Aorta (tissue), 5 donors: ENCODE results near the gene PIK3R6. TPM values are rescaled to one million over a fixed set of nuclear protein-coding genes. Genes with fewer than 3 reads are reported as not detected.

Experiments
- ATAC-seq: fragments of 200-7000 bp; cut with Tn5 transposase; one replicate; pipeline ENCODE4 v1.9.1; 2022; ENCODE audit warnings: moderate library complexity; ENCODE audit not compliant: low FRiP score
- DNase-seq, 2 donors: peaks; one replicate each; pipeline ENCODE4 v3.0.0-alpha.2; 2020
- H3K27ac ChIP-seq, 2 donors: one replicate each; pipeline ENCODE4 v1.5.1; 2013; ENCODE audit warnings: low read length in 2 of 2, mild to moderate bottlenecking in 2 of 2, moderate library complexity in 2 of 2, control low read depth in 1 of 2, inconsistent platforms in 1 of 2, low read depth in 1 of 2
- H3K27me3 ChIP-seq, 2 donors: one replicate each; pipeline ENCODE4 v1.6.1; 2013; ENCODE audit warnings: control low read depth in 1 of 2, low read length in 1 of 2, mild to moderate bottlenecking in 1 of 2, moderate library complexity in 1 of 2; ENCODE audit not compliant: insufficient read depth in 2 of 2, control insufficient read depth in 1 of 2
- H3K36me3 ChIP-seq, 2 donors: one replicate each; pipeline ENCODE4 v1.6.1; 2013; ENCODE audit warnings: control low read depth in 1 of 2, low read length in 1 of 2, mild to moderate bottlenecking in 1 of 2; ENCODE audit not compliant: insufficient read depth in 2 of 2, control insufficient read depth in 1 of 2
- H3K4me1 ChIP-seq, 2 donors: one replicate each; pipeline ENCODE4 v1.6.1; 2013; ENCODE audit warnings: low read length in 2 of 2, control low read depth in 1 of 2, mild to moderate bottlenecking in 1 of 2, moderate library complexity in 1 of 2; ENCODE audit not compliant: insufficient read depth in 2 of 2, control insufficient read depth in 1 of 2
- H3K4me3 ChIP-seq, 2 donors: one replicate each; pipeline ENCODE4 v1.5.1; 2013; ENCODE audit warnings: low read length in 2 of 2, control low read depth in 1 of 2, mild to moderate bottlenecking in 1 of 2
- H3K9me3 ChIP-seq: one replicate; pipeline ENCODE4 v1.6.1; 2013; ENCODE audit warnings: mild to moderate bottlenecking, low read length; ENCODE audit not compliant: control insufficient read depth
- WGBS, 2 donors: extraction: QIAGEN DNeasy Blood & Tissue Kit; methylation state at CpG; one replicate each; pipeline ENCODE4 v1.1.7; 2013; 5-methylcytosine and 5-hydroxymethylcytosine counted together
- intact Hi-C, 2 donors: fragments of 100-400 bp; cut with DNase I; formaldehyde crosslinking; loops; one replicate each; pipeline versions ENCODE4 v1.14.2 to v1.15.0; 2022
- polyA plus RNA-seq, 2 donors: library from polyadenylated mRNA; stranded (reverse); fragments of 200-250 nt; gene quantifications; one replicate each; pipeline ENCODE4 v1.2.3, GENCODE V29; 2013
- total RNA-seq, 2 donors: library from RNA; stranded (reverse); fragmentation: NEBNext Ultra II Directional; extraction: Animal tissue kit (Norgen Biotek cat#: 25700); gene quantifications; one replicate each; pipeline ENCODE4 v1.2.1, GENCODE V29; 2021
- donor health status: healthy with polysubstance abuse.
- donor health status: Bipolar disorder and iron deficiency.
- donor health status: DM: no; HTN: no; CAD: no.
- donor health status: DM: no; HTN: no; CAD: no.
- donor health status: DM: yes; HTN: yes; CAD: no.

Gene PIK3R6
- total and polyA plus RNA-seq, 4 donors, result 0.10 to 3.5 (median 1.0) TPM

- Histone ChIP-seq H3K4me1 (no peaks in the 10 kb centered on the region), H3K36me3 (no peaks in the 10 kb centered on the region), H3K4me3 (no peak overlapping the region), H3K27ac (no peak overlapping the region), H3K27me3 (no peaks in the 10 kb centered on the region), H3K9me3 (no peaks in the 10 kb centered on the region)
- intact Hi-C loops, result no loop called here
- ATAC-seq (no peak), DNase-seq (no peak)
- 80% methylated on average over 7 of the region's 7 CpGs for WGBS, 2 donors
Measured at GRCh38 chr17:8905331-8905730, 37.9 kb upstream of the PIK3R6 start.

GRCh38 chr17:8904686-8905085 is 37.2 kb upstream of the PIK3R6 start:
- no peak for DNase-seq
- no peaks in the 10 kb centered on the region for H3K4me1 ChIP-seq
- no peaks in the 10 kb centered on the region for H3K27me3 ChIP-seq
- no peaks in the 10 kb centered on the region for H3K9me3 ChIP-seq
- ATAC-seq, result no peak
- H3K27ac ChIP-seq, result no peak overlapping the region
- no peak overlapping the region for H3K4me3 ChIP-seq
- no peaks in the 10 kb centered on the region for H3K36me3 ChIP-seq
- intact Hi-C loops, result no loop called here
- WGBS, 2 donors, result 86 to 89% methylated on average over 5 of the region's 5 CpGs

GRCh38 chr17:8904201-8904600 is 36.7 kb upstream of the PIK3R6 start:
- no peaks in the 10 kb centered on the region for H3K9me3 ChIP-seq
- intact Hi-C loops, result no loop called here
- ATAC-seq (no peak), DNase-seq (no peak)
- H3K4me1 ChIP-seq, result no peaks in the 10 kb centered on the region
- H3K4me3 ChIP-seq, result no peak overlapping the region
- H3K27ac ChIP-seq, result no peak overlapping the region
- H3K36me3 ChIP-seq, result no peaks in the 10 kb centered on the region
- no peaks in the 10 kb centered on the region for H3K27me3 ChIP-seq
- 55 to 61% methylated on average over 2 of the region's 2 CpGs for WGBS, 2 donors

- no peaks in the 10 kb centered on the region for H3K4me1 ChIP-seq
- no peaks in the 10 kb centered on the region for H3K27me3 ChIP-seq
- WGBS, 2 donors, result 56 to 61% methylated on average over 15 of the region's 15 CpGs
- no peak overlapping the region for H3K27ac ChIP-seq
- DNase-seq, result no peak
- no peaks in the 10 kb centered on the region for H3K9me3 ChIP-seq
- no peaks in the 10 kb centered on the region for H3K36me3 ChIP-seq
- intact Hi-C loops, result no loop called here
- H3K4me3 ChIP-seq, result no peak overlapping the region
- ATAC-seq, result no peak
Measured at GRCh38 chr17:8900626-8901585, 33.4 kb upstream of the PIK3R6 start.

- 61 to 68% methylated on average over 6 of the region's 6 CpGs for WGBS, 2 donors
- intact Hi-C loops, result no loop called here
- no peaks in the 10 kb centered on the region for H3K36me3 ChIP-seq
Measured at GRCh38 chr17:8900207-8900606, 32.7 kb upstream of the PIK3R6 start.

GRCh38 chr17:8898636-8899035 is 31.2 kb upstream of the PIK3R6 start:
- no peaks in the 10 kb centered on the region for H3K4me1 ChIP-seq
- intact Hi-C loops, result loop anchor here in 1 of 2 donors (10.0 kb wide), 1 partner anchor 484 kb away; no protein-coding TSS in a partner anchor
- no peaks in the 10 kb centered on the region for H3K36me3 ChIP-seq
- 90 to 91% methylated on average over 6 of the region's 6 CpGs for WGBS, 2 donors
- H3K27me3 ChIP-seq, result no peaks in the 10 kb centered on the region
- no peak for ATAC-seq
- H3K27ac ChIP-seq, result no peak overlapping the region
- no peaks in the 10 kb centered on the region for H3K9me3 ChIP-seq
- no peak for DNase-seq
- H3K4me3 ChIP-seq, result no peak overlapping the region

More at GRCh38 chr17:8900207-8900606, 32.7 kb upstream of the PIK3R6 start:
- Histone ChIP-seq H3K9me3 (no peaks in the 10 kb centered on the region), H3K4me1 (no peaks in the 10 kb centered on the region), H3K4me3 (no peak overlapping the region), H3K27ac (no peak overlapping the region), H3K27me3 (no peaks in the 10 kb centered on the region)
- DNase-seq (no peak), ATAC-seq (no peak)

GRCh38 chr17:8898126-8898525 is 30.7 kb upstream of the PIK3R6 start:
- H3K4me1 ChIP-seq, result no peaks in the 10 kb centered on the region
- ATAC-seq, result no peak
- WGBS, 2 donors, result 68 to 70% methylated on average over 2 of the region's 2 CpGs
- H3K9me3 ChIP-seq, result no peaks in the 10 kb centered on the region
- no peaks in the 10 kb centered on the region for H3K36me3 ChIP-seq
- no peak overlapping the region for H3K27ac ChIP-seq
- intact Hi-C loops, result loop anchor here in 1 of 2 donors (10.0 kb wide), 1 partner anchor 483 kb away; no protein-coding TSS in a partner anchor
- no peak for DNase-seq
- H3K4me3 ChIP-seq, result no peak overlapping the region
- H3K27me3 ChIP-seq, result no peaks in the 10 kb centered on the region

GRCh38 chr17:8896641-8897635 is 29.5 kb upstream of the PIK3R6 start:
- WGBS, 2 donors, result 88 to 90% methylated on average over 12 of the region's 12 CpGs
- no peaks in the 10 kb centered on the region for H3K27me3 ChIP-seq
- no peak overlapping the region for H3K27ac ChIP-seq
- no peak overlapping the region for H3K4me3 ChIP-seq
- peak in 1 of 2 donors; percentile 54 for DNase-seq
- H3K9me3 ChIP-seq, result no peaks in the 10 kb centered on the region
- intact Hi-C loops, result loop anchor here in 1 of 2 donors (10.0 kb wide), 1 partner anchor 482 kb away; no protein-coding TSS in a partner anchor
- ATAC-seq, result no peak
- H3K36me3 ChIP-seq, result no peaks in the 10 kb centered on the region
- H3K4me1 ChIP-seq, result no peaks in the 10 kb centered on the region
